A549 (cell line): ENCODE measurements around the gene OR4D2.

Experiments
- CHD2 ChIP-seq: fragments of 150-350 bp; IDR thresholded peaks from 2 replicates; pipeline ENCODE4 v1.6.1; 2014; ENCODE audit warnings: low read length; ENCODE audit not compliant: partially characterized antibody
- EP300 ChIP-seq, 2 experiments: fragments of >200 bp; sonication (Bioruptor Twin); formaldehyde crosslinking; IDR thresholded peaks; 2 replicates in 1 of 2; 3 replicates in 1 of 2; pipeline ENCODE4 v1.6.1; 2016 to 2017
- MAZ ChIP-seq: fragments of 150-350 bp; IDR thresholded peaks from 2 replicates; pipeline ENCODE4 v1.6.1; 2014; ENCODE audit warnings: antibody characterized with exemption, low read depth, low read length, borderline replicate concordance
- POLR2A ChIP-seq: IDR thresholded peaks from 2 replicates; pipeline ENCODE4 v1.6.1; 2012; ENCODE audit warnings: mild to moderate bottlenecking, low read length
- RAD21 ChIP-seq, 2 experiments: fragments of >200 bp in 1 of 2; sonication (Bioruptor Twin) in 1 of 2; formaldehyde crosslinking in 1 of 2; IDR thresholded peaks in 1 of 2; conservative IDR thresholded peaks in 1 of 2; 2 replicates in 1 of 2; 3 replicates in 1 of 2; pipeline ENCODE4 v1.6.1; 2012 to 2018; ENCODE audit warnings: inconsistent platforms in 1 of 2
- RFX5 ChIP-seq: fragments of 450-650 bp; IDR thresholded peaks from 2 replicates; pipeline ENCODE4 v1.7.1; 2014; ENCODE audit warnings: antibody characterized with exemption, mild to moderate bottlenecking, moderate library complexity
- RNF2 ChIP-seq: fragments of 200-600 bp; sonication (generic); IDR thresholded peaks from 2 replicates; pipeline ENCODE4 v1.6.1; 2016; ENCODE audit warnings: low read depth, mild to moderate bottlenecking, antibody characterized with exemption, moderate library complexity, borderline replicate concordance
- SREBF2 ChIP-seq: fragments of 450-650 bp; IDR thresholded peaks from 2 replicates; pipeline ENCODE4 v1.6.1; 2014; ENCODE audit warnings: mild to moderate bottlenecking, moderate library complexity
- TF ChIP-seq, protein P1 (sequence below): fragments of >200 bp; sonication (Bioruptor Twin); formaldehyde crosslinking; IDR thresholded peaks from 3 replicates; pipeline ENCODE4 v1.5.1; 2016
- TF ChIP-seq, protein P2 (sequence below): IDR thresholded peaks from 2 replicates; pipeline ENCODE4 v1.6.1; 2012
- TF ChIP-seq, protein P3 (sequence below): fragments of 150-350 bp; IDR thresholded peaks from 2 replicates; pipeline ENCODE4 v1.6.1; 2014; ENCODE audit warnings: low read depth, mild to moderate bottlenecking, low read length

DNA sequence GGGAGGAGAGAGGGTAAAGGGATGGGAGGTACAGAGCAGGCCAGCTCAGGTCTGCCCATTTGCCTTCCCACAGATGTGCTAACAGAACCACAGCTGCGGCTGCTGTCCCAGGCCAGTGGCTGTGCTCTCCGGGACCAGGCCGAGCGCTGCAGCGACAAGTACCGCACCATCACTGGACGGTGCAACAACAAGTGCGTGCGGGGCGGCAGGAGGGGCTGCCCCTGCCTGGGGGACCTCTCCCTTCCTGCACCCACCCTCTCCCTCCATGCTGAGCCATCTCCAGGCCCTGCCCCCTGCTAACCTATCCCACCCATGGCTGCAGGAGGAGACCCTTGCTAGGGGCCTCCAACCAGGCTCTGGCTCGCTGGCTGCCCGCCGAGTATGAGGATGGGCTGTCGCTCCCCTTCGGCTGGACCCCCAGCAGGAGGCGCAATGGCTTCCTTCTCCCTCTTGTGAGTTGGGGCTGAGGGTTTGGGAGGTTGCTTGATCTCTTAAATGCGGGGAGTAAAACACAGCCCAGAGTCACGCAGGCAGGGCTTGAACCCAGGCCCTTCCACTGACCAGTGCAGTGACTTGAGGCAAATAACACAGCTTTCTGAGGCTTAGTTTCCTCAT, 27.0 kb downstream of the OR4D2 start:
- TF ChIP-seq, protein P1, sequence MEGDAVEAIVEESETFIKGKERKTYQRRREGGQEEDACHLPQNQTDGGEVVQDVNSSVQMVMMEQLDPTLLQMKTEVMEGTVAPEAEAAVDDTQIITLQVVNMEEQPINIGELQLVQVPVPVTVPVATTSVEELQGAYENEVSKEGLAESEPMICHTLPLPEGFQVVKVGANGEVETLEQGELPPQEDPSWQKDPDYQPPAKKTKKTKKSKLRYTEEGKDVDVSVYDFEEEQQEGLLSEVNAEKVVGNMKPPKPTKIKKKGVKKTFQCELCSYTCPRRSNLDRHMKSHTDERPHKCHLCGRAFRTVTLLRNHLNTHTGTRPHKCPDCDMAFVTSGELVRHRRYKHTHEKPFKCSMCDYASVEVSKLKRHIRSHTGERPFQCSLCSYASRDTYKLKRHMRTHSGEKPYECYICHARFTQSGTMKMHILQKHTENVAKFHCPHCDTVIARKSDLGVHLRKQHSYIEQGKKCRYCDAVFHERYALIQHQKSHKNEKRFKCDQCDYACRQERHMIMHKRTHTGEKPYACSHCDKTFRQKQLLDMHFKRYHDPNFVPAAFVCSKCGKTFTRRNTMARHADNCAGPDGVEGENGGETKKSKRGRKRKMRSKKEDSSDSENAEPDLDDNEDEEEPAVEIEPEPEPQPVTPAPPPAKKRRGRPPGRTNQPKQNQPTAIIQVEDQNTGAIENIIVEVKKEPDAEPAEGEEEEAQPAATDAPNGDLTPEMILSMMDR = no peak
- TF ChIP-seq EP300 (IDR thresholded peaks at IDR 0.05) (no peak), RNF2 (no peak), CHD2 (no peak), RFX5 (no peak), RAD21 (conservative IDR thresholded peaks at IDR 0.05 in 1 of 2, IDR thresholded peaks at IDR 0.05 in 1 of 2) (no peak), POLR2A (no peak), MAZ (no peak), SREBF2 (no peak)
- TF ChIP-seq, protein P2, sequence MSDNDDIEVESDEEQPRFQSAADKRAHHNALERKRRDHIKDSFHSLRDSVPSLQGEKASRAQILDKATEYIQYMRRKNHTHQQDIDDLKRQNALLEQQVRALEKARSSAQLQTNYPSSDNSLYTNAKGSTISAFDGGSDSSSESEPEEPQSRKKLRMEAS = no peak
- TF ChIP-seq, protein P3, sequence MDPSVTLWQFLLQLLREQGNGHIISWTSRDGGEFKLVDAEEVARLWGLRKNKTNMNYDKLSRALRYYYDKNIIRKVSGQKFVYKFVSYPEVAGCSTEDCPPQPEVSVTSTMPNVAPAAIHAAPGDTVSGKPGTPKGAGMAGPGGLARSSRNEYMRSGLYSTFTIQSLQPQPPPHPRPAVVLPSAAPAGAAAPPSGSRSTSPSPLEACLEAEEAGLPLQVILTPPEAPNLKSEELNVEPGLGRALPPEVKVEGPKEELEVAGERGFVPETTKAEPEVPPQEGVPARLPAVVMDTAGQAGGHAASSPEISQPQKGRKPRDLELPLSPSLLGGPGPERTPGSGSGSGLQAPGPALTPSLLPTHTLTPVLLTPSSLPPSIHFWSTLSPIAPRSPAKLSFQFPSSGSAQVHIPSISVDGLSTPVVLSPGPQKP = no peak
